B cell (primary cell): ENCODE results near the gene TBRG4. TPM values are rescaled to one million over a fixed set of nuclear protein-coding genes. Genes with fewer than 3 reads are reported as not detected.

Source experiments
- ATAC-seq: fragments of 200-7000 bp; cut with Tn5 transposase; one replicate; pipeline ENCODE4 v1.10.0; 2021; ENCODE audit warnings: low read depth, mild to moderate bottlenecking, moderate number of reproducible peaks, moderate library complexity
- CTCF ChIA-PET: fragments of 350-600 bp; sonication (Branson Sonifier 250); formaldehyde crosslinking; loops from one replicate; lab custom pipeline; 2021; ENCODE audit warnings: antibody characterized with exemption, inconsistent platforms; lab: Charles Lee
- POLR2A ChIA-PET: fragments of 350-600 bp; sonication (Branson Sonifier 250); formaldehyde crosslinking; loops from one replicate; lab custom pipeline; 2021; ENCODE audit warnings: antibody characterized with exemption; lab: Charles Lee
- DNase-seq: peaks from one replicate; pipeline ENCODE4 v3.0.0; 2013
- H2AFZ ChIP-seq: 2 replicates; pipeline ENCODE4 v1.6.1; 2012; ENCODE audit warnings: mild to moderate bottlenecking, low read depth, low read length; ENCODE audit not compliant: insufficient read depth, poor library complexity, severe bottlenecking
- H3K27ac ChIP-seq, 2 donors: 1 replicate in 1 of 2; 2 replicates in 1 of 2; pipeline ENCODE4 v1.5.1; 2012 to 2013; ENCODE audit warnings: low read length in 2 of 2, mild to moderate bottlenecking in 2 of 2, moderate library complexity in 1 of 2
- H3K27me3 ChIP-seq, 4 experiments: fragments of 200-600 bp in 1 of 4; sonication (generic) in 1 of 4; replicated peaks in 1 of 4; 1 replicate in 2 of 4; 2 replicates in 2 of 4; pipeline versions ENCODE4 v1.6.1 to v1.7.0; 2013 to 2016; ENCODE audit warnings: low read length in 3 of 4, mild to moderate bottlenecking in 2 of 4, mixed read lengths in 1 of 4, moderate library complexity in 1 of 4; ENCODE audit not compliant: insufficient read depth in 4 of 4, control insufficient read depth in 3 of 4; ENCODE audit errors: control extremely low read depth in 1 of 4
- H3K36me3 ChIP-seq, 2 experiments: replicated peaks in 1 of 2; 1 replicate in 1 of 2; 2 replicates in 1 of 2; pipeline versions ENCODE4 v1.6.1 to v1.7.1; 2013; ENCODE audit warnings: low read length in 1 of 2; ENCODE audit not compliant: insufficient read depth in 2 of 2, control insufficient read depth in 1 of 2; ENCODE audit errors: control extremely low read depth in 1 of 2, extremely low read depth in 1 of 2
- H3K4me1 ChIP-seq, 2 donors: fragments of 200-600 bp in 1 of 2; sonication (generic) in 1 of 2; 1 replicate in 1 of 2; 2 replicates in 1 of 2; pipeline versions ENCODE4 v1.5.1 to v1.6.1; 2013 to 2017; ENCODE audit warnings: low read length in 2 of 2; ENCODE audit not compliant: control insufficient read depth in 2 of 2, insufficient read depth in 2 of 2
- H3K4me2 ChIP-seq: replicated peaks from 2 replicates; pipeline ENCODE3; 2012; ENCODE audit warnings: mild to moderate bottlenecking, low read depth, low read length; ENCODE audit not compliant: poor library complexity, severe bottlenecking
- H3K4me3 ChIP-seq, 5 experiments: fragments of 200-600 bp in 1 of 5; sonication (generic) in 1 of 5; 1 replicate in 3 of 5; 2 replicates in 2 of 5; pipeline versions ENCODE4 v1.5.1 to v1.7.0; 2011 to 2016; ENCODE audit warnings: low read length in 4 of 5, mild to moderate bottlenecking in 4 of 5, low read depth in 2 of 5, control low read depth in 1 of 5, moderate library complexity in 1 of 5; ENCODE audit not compliant: insufficient read depth in 1 of 5; ENCODE audit errors: control extremely low read depth in 1 of 5, extremely low read depth in 1 of 5
- H3K79me2 ChIP-seq: fragments of 200-600 bp; sonication (generic); one replicate; pipeline ENCODE4 v1.6.0; 2016; ENCODE audit warnings: low read length; ENCODE audit not compliant: control insufficient read depth, insufficient read depth
- H3K9ac ChIP-seq: fragments of 200-600 bp; sonication (generic); 2 replicates; pipeline ENCODE4 v1.6.1; 2017; ENCODE audit warnings: mild to moderate bottlenecking, low read length, moderate library complexity
- H3K9me3 ChIP-seq, 3 donors: one replicate each; pipeline versions ENCODE4 v1.6.1 to v1.7.1; 2013; ENCODE audit warnings: low read length in 2 of 3; ENCODE audit not compliant: control insufficient read depth in 2 of 3, insufficient read depth in 1 of 3; ENCODE audit errors: control extremely low read depth in 1 of 3
- H4K20me1 ChIP-seq: 2 replicates; pipeline ENCODE4 v1.6.0; 2012; ENCODE audit warnings: mild to moderate bottlenecking, low read length; ENCODE audit not compliant: insufficient read depth, control insufficient read depth, poor library complexity, severe bottlenecking
- H3K27ac Mint-ChIP-seq: one replicate; pipeline ENCODE4 v1.8.0; 2021; ENCODE audit warnings: mixed read lengths
- H3K27me3 Mint-ChIP-seq: one replicate; pipeline ENCODE4 v1.8.0; 2021; ENCODE audit warnings: mixed read lengths
- H3K4me1 Mint-ChIP-seq: one replicate; pipeline ENCODE4 v1.8.0; 2021; ENCODE audit warnings: mixed read lengths
- H3K4me3 Mint-ChIP-seq: one replicate; pipeline ENCODE4 v1.8.0; 2021; ENCODE audit warnings: mixed read lengths
- H3K9me3 Mint-ChIP-seq: one replicate; pipeline ENCODE4 v1.8.0; 2022; ENCODE audit warnings: mixed read lengths; ENCODE audit not compliant: insufficient read depth
- CTCF ChIP-seq: fragments of 200-600 bp; IDR thresholded peaks from one replicate; pipeline ENCODE4 v1.8.0; 2022; ENCODE audit warnings: antibody characterized with exemption, mild to moderate bottlenecking
- EZH2 ChIP-seq: IDR thresholded peaks from 2 replicates; pipeline ENCODE4 v1.6.1; 2012; ENCODE audit warnings: borderline replicate concordance, low read depth, mild to moderate bottlenecking, moderate library complexity, low read length; ENCODE audit not compliant: insufficient read depth, poor library complexity, severe bottlenecking
- WGBS: methylation state at CpG from one replicate; pipeline ENCODE4 v1.1.5; 2013; ENCODE audit warnings: missing lambda C conversion rate; ENCODE audit not compliant: insufficient coverage; 5-methylcytosine and 5-hydroxymethylcytosine counted together
- intact Hi-C: fragments of 100-400 bp; cut with micrococcal nuclease; formaldehyde crosslinking; loops from one replicate; pipeline ENCODE4 v1.10.0; 2022
- polyA minus RNA-seq: library from RNA; depleted of rRNA, polyadenylated mRNA; stranded (reverse); fragments of >200 nt; gene quantifications from 2 replicates; pipeline ENCODE4 v1.2.3, GENCODE V29; 2012
- polyA plus RNA-seq: library from polyadenylated mRNA; depleted of rRNA; stranded (reverse); fragments of >200 nt; gene quantifications from 2 replicates; pipeline ENCODE4 v1.2.3, GENCODE V29; 2012
- total RNA-seq, 2 donors: library from RNA; stranded (reverse); fragments of 120-200 nt in 1 of 2; gene quantifications; 1 replicate in 1 of 2; 2 replicates in 1 of 2; pipeline versions ENCODE4 v1.2.3 to v1.2.4, GENCODE V29; 2013 to 2022

The TBRG4 gene
- total RNA-seq (111 and 116 TPM in 2 replicates), polyA plus RNA-seq (77.9 and 92.8 TPM in 2 replicates), polyA minus RNA-seq (90.9 and 92.8 TPM in 2 replicates)
- total RNA-seq (2013) = 73.0 TPM

- Histone ChIP-seq H3K27ac (peak within 1 kb of the TSS; percentile 91 to 98), H3K9me3 (no peaks in the 10 kb centered on the region), H3K4me3 (peak within 1 kb of the TSS; percentile 67 to 93 (median 72)), H3K9ac (peak within 1 kb of the TSS; percentile 85), H3K27me3 (no peaks in the 10 kb centered on the region), H3K4me1 (peaks cover 22 to 38% of the 10 kb centered on the region in 2 donors), H3K79me2 (peaks cover 53% of the 10 kb centered on the region), H3K4me2 (peak within 1 kb of the TSS; percentile 91), H2AFZ (peak within 1 kb of the TSS; percentile 98), H3K36me3 (peaks cover 0 to 27% of the 10 kb centered on the region in 2 experiments), H4K20me1 (peaks cover 28% of the 10 kb centered on the region)
- POLR2A ChIA-PET = interaction anchor here (0.5 to 1.6 kb wide), 7 partner anchors 77 to 263 kb away, joined by 3 to 7 read pairs (median 4); partner anchors contain the start of gene H2AZ2
- Mint-ChIP-seq H3K4me1 (peaks cover 40% of the 10 kb centered on the region), H3K27ac (peak within 1 kb of the TSS; percentile 95), H3K4me3 (peak within 1 kb of the TSS; percentile 91), H3K9me3 (no peaks in the 10 kb centered on the region), H3K27me3 (no peaks in the 10 kb centered on the region)
- DNase-seq = peak; percentile 96
- ATAC-seq = peak; percentile 94
- intact Hi-C loops = loop anchor here (1.0 to 2.0 kb wide), 13 partner anchors 25 to 1185 kb away; partner anchors contain the start of genes H2AZ2, MYO1G, NUDCD3 and OGDH
- WGBS = 0% methylated on average over 59 of the region's 64 CpGs
- TF ChIP-seq CTCF (no peak), EZH2 (no peak)
- CTCF ChIA-PET = interaction anchor here (0.9 to 2.2 kb wide), 8 partner anchors 24 to 313 kb away, joined by 3 to 6 read pairs (median 4); partner anchors contain the start of gene CCM2
These were observed at the start of gene TBRG4 for GRCh38 chr7:45111298-45112223. Gene TBRG4 (minus strand): TSS chr7:45111697. CDS start chr7:45109237, 2,460 bp downstream.
